HEK293T (cell line): ENCODE results near the gene RFPL4A.

Source experiments
- BHLHE40 ChIP-seq: fragments of 450-650 bp; IDR thresholded peaks from 2 replicates; pipeline ENCODE4 v1.6.1; 2016; ENCODE audit warnings: mild to moderate bottlenecking, moderate library complexity, borderline replicate concordance
- CTBP1 ChIP-seq: fragments of 450-650 bp; IDR thresholded peaks from 2 replicates; pipeline ENCODE4 v1.6.1; 2016; ENCODE audit warnings: borderline replicate concordance
- FOXM1 ChIP-seq: fragments of 450-650 bp; IDR thresholded peaks from 2 replicates; pipeline ENCODE4 v1.6.1; 2017; ENCODE audit warnings: mild to moderate bottlenecking, borderline replicate concordance
- HDGF ChIP-seq: fragments of 450-650 bp; IDR thresholded peaks from 2 replicates; pipeline ENCODE4 v1.6.1; 2017; ENCODE audit warnings: antibody characterized with exemption, borderline replicate concordance
- NFRKB ChIP-seq: fragments of 450-650 bp; IDR thresholded peaks from 2 replicates; pipeline ENCODE4 v1.6.1; 2016; ENCODE audit warnings: mild to moderate bottlenecking, moderate library complexity
- SP1 ChIP-seq: fragments of 450-650 bp; IDR thresholded peaks from 2 replicates; pipeline ENCODE4 v1.6.1; 2017
- SUZ12 ChIP-seq: fragments of 450-650 bp; IDR thresholded peaks from 2 replicates; pipeline ENCODE4 v1.6.1; 2016; ENCODE audit warnings: mild to moderate bottlenecking

DNA sequence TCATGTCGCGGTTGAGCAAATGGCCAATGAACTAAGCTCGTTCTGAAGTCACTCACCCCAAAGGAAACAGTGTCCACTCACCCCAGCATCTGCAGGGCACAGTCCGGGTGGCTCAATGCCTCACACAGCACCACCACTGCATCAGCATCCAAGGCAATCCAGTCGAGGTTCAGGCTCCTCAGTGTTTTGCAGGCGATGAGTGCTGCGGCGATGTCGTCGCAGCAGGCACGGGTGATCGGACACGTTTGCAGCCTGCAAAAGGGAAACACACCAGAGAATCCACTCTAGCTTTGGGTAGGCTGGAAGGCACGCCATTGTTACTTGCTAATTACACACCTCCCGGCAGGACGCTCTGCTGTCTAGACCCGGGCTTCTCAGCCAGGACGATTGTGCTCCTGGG, 47.2 kb upstream of the RFPL4A start:
- TF ChIP-seq SUZ12 (no peak), BHLHE40 (no peak), CTBP1 (no peak), HDGF (no peak), NFRKB (no peak), FOXM1 (no peak), SP1 (no peak)
